GM23248 (cell line): Measurements from ENCODE around the gene CHI3L2. TPM values are rescaled to one million over a fixed set of nuclear protein-coding genes. Genes with fewer than 3 reads are reported as not detected.

Experiments used
- DNase-seq: peaks from one replicate; pipeline ENCODE4 v3.0.0-alpha.2; 2015
- H2AFZ ChIP-seq: fragments of 200-600 bp; sonication (generic); 2 replicates; pipeline ENCODE4 v1.6.1; 2016; ENCODE audit warnings: antibody characterized with exemption
- H3F3A ChIP-seq: fragments of 200-600 bp; sonication (generic); 2 replicates; pipeline ENCODE4 v1.6.1; 2016; ENCODE audit warnings: mild to moderate bottlenecking, antibody characterized with exemption, mixed run types; ENCODE audit not compliant: insufficient read depth
- H3K27ac ChIP-seq: fragments of 200-600 bp; sonication (generic); 2 replicates; pipeline ENCODE4 v1.5.1; 2016; ENCODE audit warnings: mild to moderate bottlenecking
- H3K27me3 ChIP-seq: fragments of 200-600 bp; sonication (generic); replicated peaks from 2 replicates; pipeline ENCODE4 v1.6.1; 2016; ENCODE audit warnings: mild to moderate bottlenecking; ENCODE audit not compliant: insufficient read depth
- H3K36me3 ChIP-seq: fragments of 200-600 bp; sonication (generic); 2 replicates; pipeline ENCODE4 v1.6.1; 2016; ENCODE audit warnings: low read depth, mild to moderate bottlenecking
- H3K4me1 ChIP-seq: fragments of 200-600 bp; sonication (generic); 2 replicates; pipeline ENCODE4 v1.6.1; 2016; ENCODE audit warnings: mild to moderate bottlenecking; ENCODE audit not compliant: insufficient read depth
- H3K4me2 ChIP-seq: fragments of 200-600 bp; sonication (generic); one replicate; pipeline ENCODE4 v1.6.1; 2016; ENCODE audit warnings: mild to moderate bottlenecking; ENCODE audit not compliant: unreplicated experiment
- H3K4me3 ChIP-seq: fragments of 200-600 bp; sonication (generic); 2 replicates; pipeline ENCODE4 v1.5.1; 2016; ENCODE audit warnings: mild to moderate bottlenecking
- H3K79me2 ChIP-seq: fragments of 200-600 bp; sonication (generic); 2 replicates; pipeline ENCODE4 v1.6.1; 2016; ENCODE audit warnings: mild to moderate bottlenecking; ENCODE audit not compliant: insufficient read depth
- H3K9ac ChIP-seq: fragments of 200-600 bp; sonication (generic); 2 replicates; pipeline ENCODE4 v1.6.1; 2016; ENCODE audit warnings: mild to moderate bottlenecking
- H3K9me2 ChIP-seq: fragments of 200-600 bp; sonication (generic); 2 replicates; pipeline ENCODE4 v1.6.1; 2016; ENCODE audit warnings: mixed run types, mild to moderate bottlenecking, moderate library complexity; ENCODE audit not compliant: insufficient read depth
- H3K9me3 ChIP-seq: fragments of 200-600 bp; sonication (generic); one replicate; pipeline ENCODE4 v1.6.1; 2017; ENCODE audit warnings: low read depth
- H4K20me1 ChIP-seq: fragments of 200-600 bp; sonication (generic); 2 replicates; pipeline ENCODE4 v1.6.0; 2016; ENCODE audit not compliant: insufficient read depth
- EZH2 ChIP-seq: fragments of 200-600 bp; sonication (generic); IDR thresholded peaks from 2 replicates; pipeline ENCODE4 v1.6.1; 2018; ENCODE audit warnings: antibody characterized with exemption, mild to moderate bottlenecking; ENCODE audit not compliant: insufficient read depth, poor library complexity, severe bottlenecking
- EZH2phosphoT487 ChIP-seq: fragments of 200-600 bp; sonication (generic); IDR thresholded peaks from 2 replicates; pipeline ENCODE4 v1.6.1; 2018; ENCODE audit warnings: antibody characterized with exemption, moderate library complexity, mild to moderate bottlenecking, low read depth; ENCODE audit not compliant: insufficient read depth
- WGBS, 2 experiments: methylation state at CpG; one replicate each; pipeline ENCODE4 v1.1.6; 2015 to 2017; ENCODE audit warnings: low lambda C conversion rate in 2 of 2, low coverage in 1 of 2; ENCODE audit errors: missing lambda C conversion rate in 2 of 2; 5-methylcytosine and 5-hydroxymethylcytosine counted together
- in situ Hi-C: fragments of 300-500 bp; cut with MboI; formaldehyde crosslinking; loops from 2 replicates; pipeline ENCODE4 v1.15.0; 2020
- polyA plus RNA-seq: library from polyadenylated mRNA; unstranded; fragments of >200 nt; fragmentation: Nextera tagmentation; extraction: Ambion mirVana; gene quantifications from 2 replicates; pipeline ENCODE4 v1.2.1, GENCODE V29; 2016
- total RNA-seq: library from RNA; depleted of rRNA; stranded (reverse); fragments of >200 nt; shearing (Covaris generic); gene quantifications from 2 replicates; pipeline ENCODE4 v1.2.3, GENCODE V29; 2014

CHI3L2 gene
- total and polyA plus RNA-seq, 2 experiments from 2014 or later, result 0.55 TPM; not detected in 1

DNA sequence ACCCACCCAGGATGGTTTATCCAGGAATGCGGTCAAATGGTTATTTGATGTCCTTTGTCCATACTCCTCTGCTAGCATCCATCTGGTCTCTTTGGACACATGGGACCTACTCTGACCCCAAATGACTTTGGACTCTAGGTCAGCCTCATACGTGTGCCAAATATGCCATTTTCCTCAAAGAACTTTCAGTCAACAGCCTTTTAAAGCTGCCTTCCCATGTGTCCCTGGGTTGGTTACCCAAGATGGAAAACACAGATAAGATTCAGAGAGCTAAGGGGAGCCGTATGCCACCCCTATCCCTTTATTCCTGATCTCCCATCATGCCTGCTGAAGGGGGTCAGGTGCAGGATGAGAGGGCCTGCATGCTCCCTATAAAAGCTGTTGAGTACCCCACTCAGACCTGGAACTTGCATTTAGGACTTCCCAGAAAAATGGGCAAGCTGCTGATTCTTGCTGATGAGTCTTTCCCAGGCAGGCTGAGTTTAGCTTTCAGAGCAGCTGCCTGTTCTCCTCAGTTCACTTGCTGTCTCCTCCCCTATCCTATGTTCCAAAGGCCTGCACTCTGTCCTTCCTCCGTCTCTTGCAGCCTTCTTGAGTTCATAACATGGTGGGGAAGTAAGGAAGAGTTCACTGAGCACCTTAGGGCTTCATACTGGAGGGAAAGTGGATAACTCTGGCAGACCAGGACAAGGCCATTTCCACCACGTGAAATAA is 19.8 kb downstream of the CHI3L2 start:
- Histone ChIP-seq H3K4me3 (no peak overlapping the region), H3F3A (no peaks in the 10 kb centered on the region), H3K79me2 (no peaks in the 10 kb centered on the region), H3K27ac (no peak overlapping the region), H3K4me1 (no peaks in the 10 kb centered on the region), H3K27me3 (peaks cover 7% of the 10 kb centered on the region), H3K9me3 (no peaks in the 10 kb centered on the region), H3K4me2 (no peak overlapping the region), H3K36me3 (no peaks in the 10 kb centered on the region), H4K20me1 (no peaks in the 10 kb centered on the region), H2AFZ (no peak overlapping the region), H3K9me2 (no peaks in the 10 kb centered on the region), H3K9ac (no peak overlapping the region)
- TF ChIP-seq EZH2phosphoT487, result no peak
- TF ChIP-seq EZH2, result no peak
- no peak for DNase-seq
- in situ Hi-C loops, result no loop called here
- WGBS, 2 experiments, result 40 to 44% methylated on average over 5 of the region's 5 CpGs

DNA sequence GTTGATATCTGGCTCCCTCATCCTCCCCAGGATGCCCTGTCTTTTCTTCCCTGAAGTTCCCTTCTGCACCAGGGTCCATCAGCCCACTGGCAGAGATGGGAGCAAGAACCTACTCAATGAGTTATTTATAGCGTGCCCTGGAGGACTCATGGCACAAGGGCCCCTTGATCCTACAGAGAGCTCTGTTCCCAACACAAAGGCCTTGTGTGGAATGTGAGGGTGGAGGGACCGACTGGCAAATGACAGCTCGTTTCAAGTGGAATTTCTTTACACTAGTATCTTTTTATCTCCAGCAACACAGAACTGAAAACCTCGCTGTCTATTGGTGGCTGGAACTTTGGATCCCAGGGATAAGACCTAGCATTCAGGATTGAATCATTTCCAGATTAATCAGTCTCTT is 22.4 kb downstream of the CHI3L2 start:
- no peak for DNase-seq
- in situ Hi-C loops, result no loop called here

DNA sequence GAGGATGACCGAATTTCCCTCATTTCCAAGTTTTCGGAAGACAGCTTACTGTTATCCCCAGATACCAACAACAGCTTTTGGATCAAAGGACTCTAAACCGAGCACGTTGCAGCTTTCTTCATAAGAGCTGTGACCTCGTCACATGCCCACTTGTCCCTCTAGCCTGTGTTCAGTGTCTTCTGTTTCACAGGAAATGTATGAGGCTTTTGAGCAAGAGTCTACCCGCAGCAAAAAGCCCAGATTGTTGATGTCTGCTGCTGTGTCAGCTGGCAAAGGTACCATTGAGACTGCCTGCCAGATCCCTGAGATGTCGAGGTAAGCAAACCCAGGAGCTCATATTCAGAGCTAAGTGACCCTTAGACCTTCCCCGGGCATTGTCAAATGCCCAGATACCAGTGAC is 24.1 kb downstream of the CHI3L2 start:
- Histone ChIP-seq H3K79me2 (no peaks in the 10 kb centered on the region), H3K9ac (no peak overlapping the region), H3K27ac (no peak overlapping the region), H3K4me1 (no peaks in the 10 kb centered on the region), H4K20me1 (no peaks in the 10 kb centered on the region), H3K27me3 (peaks cover 12% of the 10 kb centered on the region), H3K9me2 (no peaks in the 10 kb centered on the region), H3F3A (no peaks in the 10 kb centered on the region), H3K9me3 (no peaks in the 10 kb centered on the region), H3K4me3 (no peak overlapping the region), H3K36me3 (no peaks in the 10 kb centered on the region), H2AFZ (no peak overlapping the region), H3K4me2 (no peak overlapping the region)
- in situ Hi-C loops, result no loop called here
- WGBS, 2 experiments, result 38 to 46% methylated on average over 8 of the region's 8 CpGs
- TF ChIP-seq EZH2 (no peak), EZH2phosphoT487 (no peak)
- DNase-seq, result no peak

More for the DNA sequence above, 22.4 kb downstream of the CHI3L2 start:
- TF ChIP-seq EZH2, result no peak
- no peak for TF ChIP-seq EZH2phosphoT487
- Histone ChIP-seq H3K79me2 (no peaks in the 10 kb centered on the region), H3K9me2 (no peaks in the 10 kb centered on the region), H3K9ac (no peak overlapping the region), H3K27ac (no peak overlapping the region), H3F3A (no peaks in the 10 kb centered on the region), H3K4me1 (no peaks in the 10 kb centered on the region), H3K36me3 (no peaks in the 10 kb centered on the region), H3K9me3 (no peaks in the 10 kb centered on the region), H3K27me3 (peaks cover 12% of the 10 kb centered on the region), H3K4me2 (no peak overlapping the region), H4K20me1 (no peaks in the 10 kb centered on the region), H3K4me3 (no peak overlapping the region), H2AFZ (no peak overlapping the region)
- 18 to 22% methylated on average over 4 of the region's 4 CpGs for whole genome bisulfite sequencing, 2 experiments

DNA sequence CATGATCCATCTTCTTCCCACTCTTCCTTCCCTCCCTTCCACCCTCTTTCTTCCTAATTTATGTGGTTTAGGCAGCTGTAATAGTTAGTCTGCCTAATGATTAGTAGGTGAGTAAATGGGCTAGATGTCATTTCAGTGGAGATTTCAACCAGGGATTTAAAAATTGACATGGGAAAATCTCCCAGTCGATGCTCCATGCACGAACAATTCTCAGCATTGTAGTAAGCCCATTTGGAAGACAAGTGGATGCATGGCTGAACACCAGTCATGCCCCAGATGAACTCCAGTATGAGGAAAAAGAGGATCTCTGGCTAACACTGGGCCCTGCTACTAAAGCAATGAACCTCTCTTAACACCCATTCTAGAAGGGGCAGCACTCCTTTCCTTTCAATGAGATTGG is 25.3 kb downstream of the CHI3L2 start:
- peaks cover 12% of the 10 kb centered on the region for H3K27me3 ChIP-seq
- H3K79me2 ChIP-seq, result no peaks in the 10 kb centered on the region
- H4K20me1 ChIP-seq, result no peaks in the 10 kb centered on the region
- in situ Hi-C loops, result no loop called here
- no peaks in the 10 kb centered on the region for H3K4me1 ChIP-seq
- WGBS, 2 experiments, result 46 to 53% methylated on average over 2 of the region's 2 CpGs
- no peak overlapping the region for H3K4me2 ChIP-seq
- no peak overlapping the region for H3K27ac ChIP-seq
- no peaks in the 10 kb centered on the region for H3F3A ChIP-seq
- TF ChIP-seq EZH2 (no peak), EZH2phosphoT487 (no peak)
- H3K9ac ChIP-seq, result no peak overlapping the region
- DNase-seq, result no peak
- no peaks in the 10 kb centered on the region for H3K36me3 ChIP-seq
- H2AFZ ChIP-seq, result no peak overlapping the region
- no peaks in the 10 kb centered on the region for H3K9me2 ChIP-seq
- no peak overlapping the region for H3K4me3 ChIP-seq
- no peaks in the 10 kb centered on the region for H3K9me3 ChIP-seq

DNA sequence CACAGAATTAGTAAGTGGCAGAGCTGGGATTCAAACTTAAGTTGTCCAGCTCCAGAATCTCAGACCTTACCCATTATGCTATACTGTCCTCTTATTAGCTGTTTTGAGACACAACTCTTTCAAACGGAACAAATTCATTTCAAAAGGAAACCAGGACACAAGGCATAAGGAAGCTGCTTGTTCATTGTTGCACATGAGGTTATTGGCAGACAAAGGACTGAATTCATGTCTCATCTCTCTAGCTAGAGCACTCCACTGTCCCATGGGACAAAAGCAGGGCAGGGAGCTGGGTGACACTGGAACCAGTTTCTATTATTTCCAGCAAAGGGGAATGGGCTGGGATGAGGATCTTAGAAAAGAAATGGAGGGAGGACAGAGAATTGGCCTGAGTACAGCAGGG is 26.4 kb downstream of the CHI3L2 start:
- Histone ChIP-seq H3K4me2 (no peak overlapping the region), H3K9ac (no peak overlapping the region), H3K36me3 (no peaks in the 10 kb centered on the region), H3K4me3 (no peak overlapping the region), H3K9me2 (no peaks in the 10 kb centered on the region), H2AFZ (no peak overlapping the region), H3F3A (no peaks in the 10 kb centered on the region), H3K27ac (no peak overlapping the region), H3K79me2 (no peaks in the 10 kb centered on the region), H3K4me1 (no peaks in the 10 kb centered on the region), H4K20me1 (no peaks in the 10 kb centered on the region), H3K9me3 (no peaks in the 10 kb centered on the region), H3K27me3 (peaks cover 17% of the 10 kb centered on the region)
- TF ChIP-seq EZH2phosphoT487 (no peak), EZH2 (no peak)
- in situ Hi-C loops, result no loop called here
- WGBS, 2 experiments, result 19 to 26% methylated on average over 1 of the region's 1 CpG
- DNase-seq, result no peak
